Measurements from ENCODE around the gene CWF19L2. TPM values are rescaled to one million over a fixed set of nuclear protein-coding genes. Genes with fewer than 3 reads are reported as not detected.
A peak's percentile ranks its signal among the peaks of the same experiment; 100 is the strongest.

CWF19L2 gene
- total and polyA plus RNA-seq, 2 experiments from 2014 or later: 20.3 to 27.2 TPM

DNA sequence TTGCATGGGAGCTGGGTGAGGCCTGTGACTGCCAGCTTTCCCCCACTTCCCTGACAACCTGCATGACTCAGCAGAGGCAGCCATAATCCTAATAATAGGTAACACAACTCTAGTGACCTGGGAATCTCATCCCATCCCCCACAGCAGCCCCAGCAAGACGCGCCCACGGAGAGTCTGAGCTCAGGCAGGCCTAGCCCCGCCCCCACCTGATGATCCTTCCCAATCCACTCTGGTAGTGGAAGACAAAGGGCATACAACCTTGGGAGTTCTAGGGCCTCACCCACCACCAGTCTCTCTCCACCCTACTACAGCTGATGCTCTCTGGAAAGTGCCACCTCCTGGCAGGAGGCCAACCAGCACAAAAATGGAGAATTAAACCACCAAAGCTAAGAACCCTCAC is 60.3 kb downstream of the CWF19L2 start:
- H3K79me2 ChIP-seq (replicated peaks; ENCODE audit: insufficient read depth): no peaks in the 10 kb centered on the region
- Mint-ChIP-seq H3K27ac (peak overlapping the region; percentile 98), H3K36me3 (ENCODE audit: low read depth) (peaks cover 32% of the 10 kb centered on the region), H3K9me3 (peaks cover 11% of the 10 kb centered on the region; the same call in 2 of the 3 replicates), H3K4me3 (no peak overlapping the region; the same call in 2 of the 3 replicates), H3K4me1 (peaks cover 19% of the 10 kb centered on the region), H3K27me3 (ENCODE audit: insufficient read depth, low read depth, poor library complexity) (no peaks in the 10 kb centered on the region)
- H3F3A ChIP-seq (replicated peaks; ENCODE audit: low read depth): no peaks in the 10 kb centered on the region
- no peaks in the 10 kb centered on the region; the same call in 1 of the 2 replicates for H3K36me3 ChIP-seq (ENCODE audit: insufficient read depth)
- H3K27me3 ChIP-seq (ENCODE audit: insufficient read depth): no peaks in the 10 kb centered on the region
- H3K27ac ChIP-seq (ENCODE audit: low read depth): peak overlapping the region; percentile 67; the same call in 1 of the 2 replicates
- no peaks in the 10 kb centered on the region for H3K9me2 ChIP-seq (ENCODE audit: insufficient read depth)
- DNase-seq (ENCODE audit: low spot score) (peak; percentile 67), ATAC-seq (peak; percentile 95)
- peaks cover 10% of the 10 kb centered on the region; the same call in 1 of the 2 replicates for H3K4me1 ChIP-seq (ENCODE audit: insufficient read depth)
- H4K20me1 ChIP-seq (replicated peaks; ENCODE audit: insufficient read depth): 0 out of 2 replicates have a peak, but pooled peaks cover 3% of the 10 kb centered on the region
- no peak overlapping the region for H3K4me3 ChIP-seq
- TF ChIP-seq, protein P1, sequence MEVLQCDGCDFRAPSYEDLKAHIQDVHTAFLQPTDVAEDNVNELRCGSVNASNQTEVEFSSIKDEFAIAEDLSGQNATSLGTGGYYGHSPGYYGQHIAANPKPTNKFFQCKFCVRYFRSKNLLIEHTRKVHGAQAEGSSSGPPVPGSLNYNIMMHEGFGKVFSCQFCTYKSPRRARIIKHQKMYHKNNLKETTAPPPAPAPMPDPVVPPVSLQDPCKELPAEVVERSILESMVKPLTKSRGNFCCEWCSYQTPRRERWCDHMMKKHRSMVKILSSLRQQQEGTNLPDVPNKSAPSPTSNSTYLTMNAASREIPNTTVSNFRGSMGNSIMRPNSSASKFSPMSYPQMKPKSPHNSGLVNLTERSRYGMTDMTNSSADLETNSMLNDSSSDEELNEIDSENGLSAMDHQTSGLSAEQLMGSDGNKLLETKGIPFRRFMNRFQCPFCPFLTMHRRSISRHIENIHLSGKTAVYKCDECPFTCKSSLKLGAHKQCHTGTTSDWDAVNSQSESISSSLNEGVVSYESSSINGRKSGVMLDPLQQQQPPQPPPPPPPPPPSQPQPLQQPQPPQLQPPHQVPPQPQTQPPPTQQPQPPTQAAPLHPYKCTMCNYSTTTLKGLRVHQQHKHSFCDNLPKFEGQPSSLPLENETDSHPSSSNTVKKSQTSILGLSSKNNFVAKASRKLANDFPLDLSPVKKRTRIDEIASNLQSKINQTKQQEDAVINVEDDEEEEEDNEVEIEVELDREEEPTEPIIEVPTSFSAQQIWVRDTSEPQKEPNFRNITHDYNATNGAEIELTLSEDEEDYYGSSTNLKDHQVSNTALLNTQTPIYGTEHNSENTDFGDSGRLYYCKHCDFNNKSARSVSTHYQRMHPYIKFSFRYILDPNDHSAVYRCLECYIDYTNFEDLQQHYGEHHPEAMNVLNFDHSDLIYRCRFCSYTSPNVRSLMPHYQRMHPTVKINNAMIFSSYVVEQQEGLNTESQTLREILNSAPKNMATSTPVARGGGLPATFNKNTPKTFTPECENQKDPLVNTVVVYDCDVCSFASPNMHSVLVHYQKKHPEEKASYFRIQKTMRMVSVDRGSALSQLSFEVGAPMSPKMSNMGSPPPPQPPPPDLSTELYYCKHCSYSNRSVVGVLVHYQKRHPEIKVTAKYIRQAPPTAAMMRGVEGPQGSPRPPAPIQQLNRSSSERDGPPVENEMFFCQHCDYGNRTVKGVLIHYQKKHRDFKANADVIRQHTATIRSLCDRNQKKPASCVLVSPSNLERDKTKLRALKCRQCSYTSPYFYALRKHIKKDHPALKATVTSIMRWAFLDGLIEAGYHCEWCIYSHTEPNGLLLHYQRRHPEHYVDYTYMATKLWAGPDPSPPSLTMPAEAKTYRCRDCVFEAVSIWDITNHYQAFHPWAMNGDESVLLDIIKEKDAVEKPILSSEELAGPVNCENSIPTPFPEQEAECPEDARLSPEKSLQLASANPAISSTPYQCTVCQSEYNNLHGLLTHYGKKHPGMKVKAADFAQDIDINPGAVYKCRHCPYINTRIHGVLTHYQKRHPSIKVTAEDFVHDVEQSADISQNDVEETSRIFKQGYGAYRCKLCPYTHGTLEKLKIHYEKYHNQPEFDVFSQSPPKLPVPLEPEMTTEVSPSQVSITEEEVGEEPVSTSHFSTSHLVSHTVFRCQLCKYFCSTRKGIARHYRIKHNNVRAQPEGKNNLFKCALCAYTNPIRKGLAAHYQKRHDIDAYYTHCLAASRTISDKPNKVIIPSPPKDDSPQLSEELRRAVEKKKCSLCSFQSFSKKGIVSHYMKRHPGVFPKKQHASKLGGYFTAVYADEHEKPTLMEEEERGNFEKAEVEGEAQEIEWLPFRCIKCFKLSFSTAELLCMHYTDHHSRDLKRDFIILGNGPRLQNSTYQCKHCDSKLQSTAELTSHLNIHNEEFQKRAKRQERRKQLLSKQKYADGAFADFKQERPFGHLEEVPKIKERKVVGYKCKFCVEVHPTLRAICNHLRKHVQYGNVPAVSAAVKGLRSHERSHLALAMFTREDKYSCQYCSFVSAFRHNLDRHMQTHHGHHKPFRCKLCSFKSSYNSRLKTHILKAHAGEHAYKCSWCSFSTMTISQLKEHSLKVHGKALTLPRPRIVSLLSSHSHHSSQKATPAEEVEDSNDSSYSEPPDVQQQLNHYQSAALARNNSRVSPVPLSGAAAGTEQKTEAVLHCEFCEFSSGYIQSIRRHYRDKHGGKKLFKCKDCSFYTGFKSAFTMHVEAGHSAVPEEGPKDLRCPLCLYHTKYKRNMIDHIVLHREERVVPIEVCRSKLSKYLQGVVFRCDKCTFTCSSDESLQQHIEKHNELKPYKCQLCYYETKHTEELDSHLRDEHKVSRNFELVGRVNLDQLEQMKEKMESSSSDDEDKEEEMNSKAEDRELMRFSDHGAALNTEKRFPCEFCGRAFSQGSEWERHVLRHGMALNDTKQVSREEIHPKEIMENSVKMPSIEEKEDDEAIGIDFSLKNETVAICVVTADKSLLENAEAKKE (CRISPR knock-in tag; IDR thresholded peaks at IDR 0.05): peak; percentile 59
- TF ChIP-seq, protein P2, sequence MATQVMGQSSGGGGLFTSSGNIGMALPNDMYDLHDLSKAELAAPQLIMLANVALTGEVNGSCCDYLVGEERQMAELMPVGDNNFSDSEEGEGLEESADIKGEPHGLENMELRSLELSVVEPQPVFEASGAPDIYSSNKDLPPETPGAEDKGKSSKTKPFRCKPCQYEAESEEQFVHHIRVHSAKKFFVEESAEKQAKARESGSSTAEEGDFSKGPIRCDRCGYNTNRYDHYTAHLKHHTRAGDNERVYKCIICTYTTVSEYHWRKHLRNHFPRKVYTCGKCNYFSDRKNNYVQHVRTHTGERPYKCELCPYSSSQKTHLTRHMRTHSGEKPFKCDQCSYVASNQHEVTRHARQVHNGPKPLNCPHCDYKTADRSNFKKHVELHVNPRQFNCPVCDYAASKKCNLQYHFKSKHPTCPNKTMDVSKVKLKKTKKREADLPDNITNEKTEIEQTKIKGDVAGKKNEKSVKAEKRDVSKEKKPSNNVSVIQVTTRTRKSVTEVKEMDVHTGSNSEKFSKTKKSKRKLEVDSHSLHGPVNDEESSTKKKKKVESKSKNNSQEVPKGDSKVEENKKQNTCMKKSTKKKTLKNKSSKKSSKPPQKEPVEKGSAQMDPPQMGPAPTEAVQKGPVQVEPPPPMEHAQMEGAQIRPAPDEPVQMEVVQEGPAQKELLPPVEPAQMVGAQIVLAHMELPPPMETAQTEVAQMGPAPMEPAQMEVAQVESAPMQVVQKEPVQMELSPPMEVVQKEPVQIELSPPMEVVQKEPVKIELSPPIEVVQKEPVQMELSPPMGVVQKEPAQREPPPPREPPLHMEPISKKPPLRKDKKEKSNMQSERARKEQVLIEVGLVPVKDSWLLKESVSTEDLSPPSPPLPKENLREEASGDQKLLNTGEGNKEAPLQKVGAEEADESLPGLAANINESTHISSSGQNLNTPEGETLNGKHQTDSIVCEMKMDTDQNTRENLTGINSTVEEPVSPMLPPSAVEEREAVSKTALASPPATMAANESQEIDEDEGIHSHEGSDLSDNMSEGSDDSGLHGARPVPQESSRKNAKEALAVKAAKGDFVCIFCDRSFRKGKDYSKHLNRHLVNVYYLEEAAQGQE (IDR thresholded peaks at IDR 0.05; ENCODE audit: unreplicated experiment): no peak
- peak; percentile 50 for TF ChIP-seq CREB1 (CRISPR knock-in tag; IDR thresholded peaks at IDR 0.05; ENCODE audit: low read depth)
- no peak for TF ChIP-seq NANOG (IDR thresholded peaks at IDR 0.05; ENCODE audit: borderline replicate concordance)
- TF ChIP-seq, protein P3, sequence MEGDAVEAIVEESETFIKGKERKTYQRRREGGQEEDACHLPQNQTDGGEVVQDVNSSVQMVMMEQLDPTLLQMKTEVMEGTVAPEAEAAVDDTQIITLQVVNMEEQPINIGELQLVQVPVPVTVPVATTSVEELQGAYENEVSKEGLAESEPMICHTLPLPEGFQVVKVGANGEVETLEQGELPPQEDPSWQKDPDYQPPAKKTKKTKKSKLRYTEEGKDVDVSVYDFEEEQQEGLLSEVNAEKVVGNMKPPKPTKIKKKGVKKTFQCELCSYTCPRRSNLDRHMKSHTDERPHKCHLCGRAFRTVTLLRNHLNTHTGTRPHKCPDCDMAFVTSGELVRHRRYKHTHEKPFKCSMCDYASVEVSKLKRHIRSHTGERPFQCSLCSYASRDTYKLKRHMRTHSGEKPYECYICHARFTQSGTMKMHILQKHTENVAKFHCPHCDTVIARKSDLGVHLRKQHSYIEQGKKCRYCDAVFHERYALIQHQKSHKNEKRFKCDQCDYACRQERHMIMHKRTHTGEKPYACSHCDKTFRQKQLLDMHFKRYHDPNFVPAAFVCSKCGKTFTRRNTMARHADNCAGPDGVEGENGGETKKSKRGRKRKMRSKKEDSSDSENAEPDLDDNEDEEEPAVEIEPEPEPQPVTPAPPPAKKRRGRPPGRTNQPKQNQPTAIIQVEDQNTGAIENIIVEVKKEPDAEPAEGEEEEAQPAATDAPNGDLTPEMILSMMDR (conservative IDR thresholded peaks at IDR 0.05; ENCODE audit: low read depth in 2 of 2): peak in 1 of 2 experiments; percentile 28; a peak in 3 of 4 replicates
- H2AFZ ChIP-seq: no peak overlapping the region
- peak overlapping the region; percentile 6; the same call in 1 of the 2 replicates for H3K4me2 ChIP-seq

All from GM23338 (cell line).